Suprapubic skin (tissue), 4 donors: ENCODE results near the gene CD79B. TPM values are rescaled to one million over a fixed set of nuclear protein-coding genes. Genes with fewer than 3 reads are reported as not detected.
"Not testable (repeated sequence)": the region's sequence is repeated elsewhere in the genome, so short reads cannot be mapped to it uniquely, and the experiment has no call there.

ENCODE experiments used
- DNase-seq, 2 donors: peaks; one replicate each; pipeline ENCODE4 v3.0.0-alpha.2; 2019; ENCODE audit warnings: low spot score in 2 of 2
- H3K27ac ChIP-seq: fragments of 200-600 bp; sonication (generic); one replicate; pipeline ENCODE4 v1.5.1; 2019
- H3K27me3 ChIP-seq: fragments of 200-600 bp; sonication (generic); one replicate; pipeline ENCODE4 v1.5.1; 2019
- H3K36me3 ChIP-seq: fragments of 200-600 bp; sonication (generic); one replicate; pipeline ENCODE4 v1.5.1; 2019
- H3K4me1 ChIP-seq: fragments of 200-600 bp; sonication (generic); one replicate; pipeline ENCODE4 v1.5.1; 2019
- H3K4me3 ChIP-seq: fragments of 200-600 bp; sonication (generic); one replicate; pipeline ENCODE4 v1.5.1; 2019; ENCODE audit warnings: mild to moderate bottlenecking
- H3K9me3 ChIP-seq: fragments of 200-600 bp; sonication (generic); one replicate; pipeline ENCODE4 v1.5.1; 2019
- CTCF ChIP-seq, 2 donors: fragments of 200-600 bp in 1 of 2; fragments of 450-650 bp in 1 of 2; sonication (generic) in 1 of 2; IDR thresholded peaks; one replicate each; pipeline ENCODE4 v1.5.1; 2016 to 2019; ENCODE audit warnings: antibody characterized with exemption in 2 of 2, mild to moderate bottlenecking in 1 of 2, moderate library complexity in 1 of 2
- WGBS: methylation state at CpG from one replicate; pipeline ENCODE4 v1.1.5; 2018; 5-methylcytosine and 5-hydroxymethylcytosine counted together
- total RNA-seq, 4 donors: library from RNA; depleted of rRNA; stranded (reverse); fragments of >200 nt; gene quantifications; one replicate each; pipeline ENCODE4 v1.1.0, GENCODE V29; 2016

Gene CD79B
- total RNA-seq, 4 donors from 2014 or later: 1.5 to 7.9 (median 2.2) TPM

DNA sequence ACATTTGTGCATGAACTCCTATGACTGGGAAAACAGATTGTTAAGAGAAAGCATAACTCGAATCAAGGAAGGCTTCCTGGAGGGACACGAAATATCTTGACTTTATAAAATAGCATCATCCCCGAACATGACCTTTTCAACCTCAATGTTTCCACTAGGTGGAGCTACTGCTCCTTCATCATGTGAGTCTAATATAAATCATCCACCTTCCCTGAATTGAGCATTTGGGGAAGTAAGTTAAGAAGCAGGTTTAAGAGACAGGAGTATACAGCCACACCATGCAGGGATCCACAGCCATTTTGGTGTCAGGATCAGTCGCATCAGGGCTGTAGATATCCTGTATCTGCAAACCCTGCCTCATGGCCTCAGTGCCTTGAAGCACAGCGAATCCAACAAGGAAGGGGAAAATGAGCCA lies 28.3 kb downstream of the CD79B start:
- WGBS: 39% methylated on average over 5 of the region's 5 CpGs
- not testable (repeated sequence) for H3K4me1 ChIP-seq, DNase-seq, H3K9me3 ChIP-seq, H3K36me3 ChIP-seq, H3K27ac ChIP-seq, H3K4me3 ChIP-seq, H3K27me3 ChIP-seq
- peak; percentile 11 to 33 for TF ChIP-seq CTCF (IDR thresholded peaks at IDR 0.05)

DNA sequence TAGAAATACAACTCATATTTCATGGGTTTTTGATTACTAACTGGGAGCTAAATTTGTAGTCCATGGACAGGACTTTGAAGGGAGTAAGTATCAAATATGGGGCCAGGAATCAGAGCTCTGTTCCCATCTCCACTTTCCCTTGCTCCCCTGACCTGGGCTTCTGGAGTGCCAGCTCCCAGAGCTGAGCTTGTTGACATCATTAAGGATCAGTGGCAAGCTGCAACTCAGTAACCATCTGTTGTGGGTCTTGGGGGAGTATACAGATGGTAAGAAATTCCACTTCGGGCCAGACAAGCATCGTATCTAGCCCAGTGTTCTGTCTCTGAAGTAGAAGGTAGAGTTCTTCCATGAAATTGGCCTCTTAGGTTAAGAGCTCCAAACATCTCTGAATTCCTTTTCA lies 30.2 kb downstream of the CD79B start:
- H3K27me3 ChIP-seq: not testable (repeated sequence)
- peak in 1 of 2 donors; percentile 8 for DNase-seq
- 68% methylated on average over 2 of the region's 2 CpGs for WGBS

GRCh38 chr17:63898899-63899798 lies 33.0 kb downstream of the CD79B start:
- not testable (repeated sequence) for DNase-seq, H3K9me3 ChIP-seq, H3K36me3 ChIP-seq, H3K27me3 ChIP-seq, H3K4me1 ChIP-seq, H3K4me3 ChIP-seq, H3K27ac ChIP-seq
- 81% methylated on average over 5 of the region's 6 CpGs for WGBS

More for the DNA sequence above, 30.2 kb downstream of the CD79B start:
- H3K9me3 ChIP-seq, H3K4me3 ChIP-seq, H3K4me1 ChIP-seq, H3K36me3 ChIP-seq, H3K27ac ChIP-seq: not testable (repeated sequence)

DNA sequence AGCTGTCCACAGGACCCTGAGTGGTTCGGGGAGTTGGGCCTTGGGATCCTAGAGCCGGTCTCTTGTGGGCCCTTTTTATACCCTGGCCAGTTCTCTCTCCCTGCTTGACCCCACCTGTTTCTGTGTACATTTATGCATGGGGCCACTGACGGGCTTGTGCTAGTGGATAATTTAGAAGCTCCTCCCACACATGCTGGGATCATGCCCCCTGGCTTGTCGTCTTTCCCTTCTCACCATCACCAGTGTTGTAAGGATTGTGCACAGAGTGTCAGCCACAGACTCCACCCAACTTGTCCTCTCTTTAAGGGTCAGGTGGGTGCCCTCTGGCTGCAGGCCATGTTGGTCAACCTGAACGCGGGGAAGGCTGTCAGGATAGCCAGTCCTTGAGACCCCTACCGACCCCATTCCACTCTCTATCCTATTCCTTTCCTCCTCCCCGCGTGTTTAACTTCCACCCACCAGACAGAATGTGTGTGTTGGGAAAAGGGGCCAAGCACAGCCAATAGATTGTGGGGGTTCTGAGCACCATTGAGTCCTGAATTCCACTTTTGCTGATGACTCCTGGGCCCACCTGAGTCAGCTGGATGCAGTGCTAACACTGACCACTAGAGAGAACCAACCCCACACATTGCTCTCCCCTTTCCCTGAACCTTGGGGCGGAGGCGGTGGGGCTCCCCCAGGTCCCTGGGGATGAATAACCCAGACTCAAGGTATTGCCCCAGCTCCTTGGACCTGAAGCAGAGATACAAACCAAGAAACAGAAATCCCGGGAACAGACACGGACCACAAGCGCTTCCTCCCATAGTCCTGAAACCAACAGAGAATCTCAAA lies 35.4 kb downstream of the CD79B start, which contains the start of gene CSH1:
TSS of gene CSH1 (minus strand) at position 51 of the 831 bp plus-strand sequence. CDS start 63 bp downstream, outside the sequence.
- not testable (repeated sequence) for H3K27ac ChIP-seq, H3K36me3 ChIP-seq, H3K4me1 ChIP-seq, H3K27me3 ChIP-seq, H3K9me3 ChIP-seq, H3K4me3 ChIP-seq
- peak in 1 of 2 donors; percentile 36 for DNase-seq
- WGBS: 88% methylated on average over 5 of the region's 14 CpGs

GRCh38 chr17:63894821-63895220 lies 37.3 kb downstream of the CD79B start:
- not testable (repeated sequence) for H3K9me3 ChIP-seq, H3K27ac ChIP-seq, H3K4me3 ChIP-seq, H3K36me3 ChIP-seq, H3K27me3 ChIP-seq, DNase-seq, H3K4me1 ChIP-seq
- WGBS: 87% methylated on average over 8 of the region's 10 CpGs

GRCh38 chr17:63894021-63894420 lies 38.1 kb downstream of the CD79B start:
- H3K27ac ChIP-seq, H3K4me3 ChIP-seq, H3K4me1 ChIP-seq, H3K36me3 ChIP-seq, H3K27me3 ChIP-seq, DNase-seq, H3K9me3 ChIP-seq: not testable (repeated sequence)
- WGBS: 63% methylated on average over 3 of the region's 3 CpGs

DNA sequence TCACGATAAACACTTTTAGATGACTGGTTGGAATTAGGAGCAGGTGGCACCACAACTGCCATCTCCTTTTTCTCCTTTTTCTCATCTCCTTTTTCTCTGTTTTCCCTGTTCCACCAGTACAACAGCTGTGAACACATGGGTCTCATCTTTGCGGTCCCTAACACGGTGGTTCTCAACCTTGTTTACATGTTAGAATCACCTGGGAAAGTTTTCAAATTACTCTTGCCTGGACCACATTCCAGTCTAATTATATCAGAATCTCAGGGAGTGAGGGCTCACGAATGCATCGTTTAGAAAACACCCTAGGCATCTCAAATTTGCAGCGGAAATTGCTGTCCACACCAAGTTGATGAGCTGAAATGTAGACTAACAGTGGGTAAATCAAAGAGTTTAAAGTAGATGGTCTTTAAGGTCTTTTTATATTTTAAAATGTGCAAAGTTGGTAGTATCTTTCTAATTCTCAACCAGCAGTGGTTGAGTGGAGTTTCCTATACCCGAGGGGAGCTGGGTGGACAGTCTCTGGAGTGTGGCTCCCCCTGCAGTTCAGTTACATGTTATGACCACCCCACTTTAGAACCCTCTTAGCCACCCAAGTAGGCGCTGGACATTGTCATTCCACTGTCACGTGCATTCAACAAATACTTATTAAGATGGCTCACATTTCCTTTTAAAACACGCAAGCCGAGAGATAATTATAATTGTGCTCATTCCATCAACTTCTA lies 39.7 kb downstream of the CD79B start:
- not testable (repeated sequence) for H3K4me3 ChIP-seq, H3K36me3 ChIP-seq, H3K27me3 ChIP-seq, H3K9me3 ChIP-seq, H3K27ac ChIP-seq, H3K4me1 ChIP-seq, DNase-seq
- 64% methylated on average over 11 of the region's 11 CpGs for WGBS

- H3K27me3 ChIP-seq, H3K4me3 ChIP-seq, H3K27ac ChIP-seq, H3K4me1 ChIP-seq, H3K36me3 ChIP-seq, DNase-seq, H3K9me3 ChIP-seq: not testable (repeated sequence)
- peak; percentile 27 to 37 for TF ChIP-seq CTCF (IDR thresholded peaks at IDR 0.05)
- WGBS: 27% methylated on average over 13 of the region's 13 CpGs
Measured at GRCh38 chr17:63889026-63889848, 42.9 kb downstream of the CD79B start.

- DNase-seq, H3K27me3 ChIP-seq, H3K27ac ChIP-seq, H3K4me3 ChIP-seq, H3K36me3 ChIP-seq, H3K9me3 ChIP-seq, H3K4me1 ChIP-seq: not testable (repeated sequence)
- 72% methylated on average over 8 of the region's 11 CpGs for WGBS
Measured at GRCh38 chr17:63885119-63885518, 47.0 kb downstream of the CD79B start.

DNA sequence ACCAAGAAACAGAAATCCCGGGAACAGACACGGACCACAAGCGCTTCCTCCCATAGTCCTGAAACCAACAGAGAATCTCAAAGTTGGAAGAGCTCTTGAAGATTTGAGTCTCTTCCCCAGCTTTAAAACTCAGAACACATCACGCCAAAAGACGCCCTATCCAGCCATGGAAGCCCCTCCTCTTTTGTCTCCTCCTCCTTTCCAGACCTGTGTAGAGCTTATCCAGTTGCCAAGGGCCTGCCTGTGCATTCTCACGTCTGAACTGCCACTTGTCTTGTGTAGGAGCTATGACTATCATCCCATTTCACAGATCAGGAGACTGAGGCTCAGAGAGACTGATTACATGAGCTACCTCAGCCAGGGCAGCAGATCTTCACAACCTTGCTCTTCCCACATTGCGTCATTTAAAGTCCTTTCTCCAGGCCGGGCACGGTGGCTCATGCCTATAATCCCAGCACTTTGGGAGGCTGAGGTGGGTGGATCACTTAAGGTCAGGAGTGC lies 49.5 kb downstream of the CD79B start:
- H3K27me3 ChIP-seq, H3K27ac ChIP-seq, DNase-seq, H3K9me3 ChIP-seq, H3K4me1 ChIP-seq, H3K4me3 ChIP-seq, H3K36me3 ChIP-seq: not testable (repeated sequence)
- WGBS: 72% methylated on average over 9 of the region's 9 CpGs
